Upper lobe of left lung (tissue), 6 donors: ENCODE data around the gene UCK2. TPM values are rescaled to one million over a fixed set of nuclear protein-coding genes. Genes with fewer than 3 reads are reported as not detected.

Experiments
- ATAC-seq, 2 donors: fragments of 200-7000 bp; cut with Tn5 transposase; one replicate each; pipeline ENCODE4 v1.9.1; 2022; ENCODE audit warnings: mild to moderate bottlenecking in 2 of 2, moderate library complexity in 2 of 2; ENCODE audit not compliant: low FRiP score in 2 of 2
- DNase-seq, 2 donors: peaks; one replicate each; pipeline ENCODE4 v3.0.0-alpha.2; 2019 to 2020
- H3K27ac ChIP-seq, 4 donors: fragments of 200-600 bp; sonication (generic); one replicate each; pipeline ENCODE4 v1.5.1; 2016 to 2019
- H3K27me3 ChIP-seq, 4 donors: fragments of 200-600 bp; sonication (generic); one replicate each; pipeline ENCODE4 v1.5.1; 2017 to 2019
- H3K36me3 ChIP-seq, 4 donors: fragments of 200-600 bp; sonication (generic); one replicate each; pipeline ENCODE4 v1.5.1; 2016 to 2019
- H3K4me1 ChIP-seq, 4 donors: fragments of 200-600 bp; sonication (generic); one replicate each; pipeline ENCODE4 v1.5.1; 2018 to 2019
- H3K4me3 ChIP-seq, 4 donors: fragments of 200-600 bp; sonication (generic); one replicate each; pipeline ENCODE4 v1.5.1; 2017 to 2019; ENCODE audit warnings: mild to moderate bottlenecking in 2 of 4, moderate library complexity in 1 of 4
- H3K9me3 ChIP-seq, 4 donors: fragments of 200-600 bp; sonication (generic); one replicate each; pipeline ENCODE4 v1.5.1; 2018 to 2019
- CTCF ChIP-seq, 6 experiments: fragments of 450-650 bp in 4 of 6; fragments of 200-600 bp in 2 of 6; sonication (generic) in 2 of 6; IDR thresholded peaks; one replicate each; pipeline ENCODE4 v1.5.1; 2016 to 2019; ENCODE audit warnings: antibody characterized with exemption in 6 of 6
- EP300 ChIP-seq, 4 donors: sonication (generic); formaldehyde crosslinking; IDR thresholded peaks; one replicate each; pipeline ENCODE4 v1.5.1; 2017; ENCODE audit warnings: antibody characterized with exemption in 4 of 4, control low read depth in 2 of 4
- POLR2A ChIP-seq, 4 donors: fragments of 450-650 bp; IDR thresholded peaks; one replicate each; pipeline ENCODE4 v1.5.1; 2016 to 2017; ENCODE audit warnings: antibody characterized with exemption in 4 of 4, mild to moderate bottlenecking in 2 of 4
- POLR2AphosphoS5 ChIP-seq, 2 donors: sonication (generic); formaldehyde crosslinking; IDR thresholded peaks; one replicate each; pipeline ENCODE4 v1.5.1; 2017; ENCODE audit warnings: antibody characterized with exemption in 2 of 2
- WGBS, 2 donors: methylation state at CpG; one replicate each; pipeline ENCODE4 v1.1.5; 2017 to 2018; 5-methylcytosine and 5-hydroxymethylcytosine counted together
- total RNA-seq, 6 donors: library from RNA; depleted of rRNA in 4 of 6; stranded (reverse); fragments of >200 nt in 4 of 6; gene quantifications; one replicate each; pipeline versions ENCODE4 v1.1.0 to v1.2.1, GENCODE V29; 2016 to 2021
- donor health status: DM: no; HTN: no; CAD: no; lungs with moderate emphysema.
- donor health status: DM: no; HTN: yes; CAD: no; lungs with severe emphysema.

Gene UCK2
- total RNA-seq, 6 donors from 2014 or later = 7.5 to 17.9 (median 9.7) TPM

- Histone ChIP-seq H3K36me3 (no peaks in the 10 kb centered on the region), H3K4me1 (peaks cover 5 to 20% (median 13%) of the 10 kb centered on the region in 4 donors), H3K27me3 (no peaks in the 10 kb centered on the region), H3K27ac (no peak overlapping the region), H3K9me3 (no peaks in the 10 kb centered on the region), H3K4me3 (no peak overlapping the region)
- WGBS, 2 donors = 89 to 90% methylated on average over 3 of the region's 3 CpGs
- no peak for ATAC-seq
- TF ChIP-seq POLR2AphosphoS5 (IDR thresholded peaks at IDR 0.05) = no peak
- TF ChIP-seq POLR2A (IDR thresholded peaks at IDR 0.05) = no peak
- no peak for TF ChIP-seq EP300 (IDR thresholded peaks at IDR 0.05)
- no peak for TF ChIP-seq CTCF (IDR thresholded peaks at IDR 0.05)
- DNase-seq = no peak
These were observed 28.6 kb downstream of the UCK2 start for GRCh38 chr1:165856021-165856420.

- WGBS, 2 donors = 82 to 84% methylated on average over 3 of the region's 3 CpGs
- TF ChIP-seq EP300 (IDR thresholded peaks at IDR 0.05) = no peak
- TF ChIP-seq POLR2A (IDR thresholded peaks at IDR 0.05) = no peak
- no peak for TF ChIP-seq POLR2AphosphoS5 (IDR thresholded peaks at IDR 0.05)
- no peak for TF ChIP-seq CTCF (IDR thresholded peaks at IDR 0.05)
- H3K4me1 ChIP-seq = peaks cover 5 to 20% (median 13%) of the 10 kb centered on the region in 4 donors
- DNase-seq (no peak), ATAC-seq (no peak)
- no peaks in the 10 kb centered on the region for H3K36me3 ChIP-seq
- no peaks in the 10 kb centered on the region for H3K9me3 ChIP-seq
- H3K4me3 ChIP-seq = no peak overlapping the region
- H3K27ac ChIP-seq = no peak overlapping the region
- H3K27me3 ChIP-seq = no peaks in the 10 kb centered on the region
These were observed 29.2 kb downstream of the UCK2 start for GRCh38 chr1:165856606-165857005.

GRCh38 chr1:165857046-165857801 lies 29.8 kb downstream of the UCK2 start:
- 83 to 90% methylated on average over 8 of the region's 8 CpGs for WGBS, 2 donors
- no peaks in the 10 kb centered on the region for H3K9me3 ChIP-seq
- ATAC-seq = no peak

GRCh38 chr1:165858364-165858823 lies 31.0 kb downstream of the UCK2 start:
- WGBS, 2 donors = 49 to 80% methylated on average over 1 to 2 of the region's 3 CpGs
- no peaks in the 10 kb centered on the region for H3K9me3 ChIP-seq
- H3K4me3 ChIP-seq = no peak overlapping the region
- TF ChIP-seq CTCF (IDR thresholded peaks at IDR 0.05) (no peak), POLR2A (IDR thresholded peaks at IDR 0.05) (no peak), EP300 (IDR thresholded peaks at IDR 0.05) (no peak), POLR2AphosphoS5 (IDR thresholded peaks at IDR 0.05) (no peak)
- no peaks in the 10 kb centered on the region for H3K36me3 ChIP-seq
- H3K27me3 ChIP-seq = no peaks in the 10 kb centered on the region
- ATAC-seq = no peak
- H3K4me1 ChIP-seq = peaks cover 5 to 20% (median 13%) of the 10 kb centered on the region in 4 donors
- no peak for DNase-seq
- no peak overlapping the region for H3K27ac ChIP-seq

More at GRCh38 chr1:165857046-165857801, 29.8 kb downstream of the UCK2 start:
- Histone ChIP-seq H3K4me3 (no peak overlapping the region), H3K27ac (no peak overlapping the region), H3K4me1 (peaks cover 5 to 20% (median 13%) of the 10 kb centered on the region in 4 donors), H3K27me3 (no peaks in the 10 kb centered on the region), H3K36me3 (no peaks in the 10 kb centered on the region)
- no peak for DNase-seq
- TF ChIP-seq POLR2AphosphoS5 (IDR thresholded peaks at IDR 0.05) (no peak), CTCF (IDR thresholded peaks at IDR 0.05) (no peak), EP300 (IDR thresholded peaks at IDR 0.05) (no peak), POLR2A (IDR thresholded peaks at IDR 0.05) (no peak)
